Erythroblast (primary cell): ENCODE results near the gene PRSS38.

Source experiments
- GATA1 ChIP-seq: IDR thresholded peaks from 2 replicates; pipeline ENCODE4 v1.6.1; 2011; ENCODE audit warnings: low read depth, mild to moderate bottlenecking, control low read depth, low read length, moderate library complexity
- POLR2A ChIP-seq: IDR thresholded peaks from 2 replicates; pipeline ENCODE4 v1.6.1; 2011; ENCODE audit warnings: mild to moderate bottlenecking, low read length

DNA sequence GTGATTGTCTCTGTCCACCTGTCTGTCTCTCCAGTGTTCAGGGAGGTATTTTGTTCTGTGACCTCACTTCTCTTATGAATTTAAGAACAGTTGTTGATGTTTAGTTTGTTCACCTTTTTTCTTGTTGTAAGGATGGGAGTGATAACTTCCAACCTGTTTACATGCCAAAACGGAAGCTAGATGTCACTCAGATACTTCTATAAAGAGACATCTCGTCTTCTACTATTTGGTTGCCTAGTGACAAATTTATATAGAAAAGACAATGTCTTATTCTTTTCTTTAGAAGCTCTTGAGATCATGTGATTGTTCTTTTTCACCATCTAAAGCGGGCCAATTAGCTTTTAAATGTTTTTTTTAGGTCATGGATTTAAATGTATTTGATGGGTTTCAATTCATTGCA is 33.8 kb downstream of the PRSS38 start:
- TF ChIP-seq POLR2A (no peak), GATA1 (no peak)
